GM19372 (cell line): ENCODE measurements around the gene PRMT2.
"Not testable (repeated sequence)": the region's sequence is repeated elsewhere in the genome, so short reads cannot be mapped to it uniquely, and the experiment has no call there.

Experiments
- ATAC-seq: cut with Tn5 transposase; IDR thresholded peaks from one replicate; pipeline ENCODE4 v1.9.1; 2021; ENCODE audit warnings: mild to moderate bottlenecking, low read depth, moderate library complexity; ENCODE audit not compliant: unreplicated experiment

Gene PRMT2

DNA sequence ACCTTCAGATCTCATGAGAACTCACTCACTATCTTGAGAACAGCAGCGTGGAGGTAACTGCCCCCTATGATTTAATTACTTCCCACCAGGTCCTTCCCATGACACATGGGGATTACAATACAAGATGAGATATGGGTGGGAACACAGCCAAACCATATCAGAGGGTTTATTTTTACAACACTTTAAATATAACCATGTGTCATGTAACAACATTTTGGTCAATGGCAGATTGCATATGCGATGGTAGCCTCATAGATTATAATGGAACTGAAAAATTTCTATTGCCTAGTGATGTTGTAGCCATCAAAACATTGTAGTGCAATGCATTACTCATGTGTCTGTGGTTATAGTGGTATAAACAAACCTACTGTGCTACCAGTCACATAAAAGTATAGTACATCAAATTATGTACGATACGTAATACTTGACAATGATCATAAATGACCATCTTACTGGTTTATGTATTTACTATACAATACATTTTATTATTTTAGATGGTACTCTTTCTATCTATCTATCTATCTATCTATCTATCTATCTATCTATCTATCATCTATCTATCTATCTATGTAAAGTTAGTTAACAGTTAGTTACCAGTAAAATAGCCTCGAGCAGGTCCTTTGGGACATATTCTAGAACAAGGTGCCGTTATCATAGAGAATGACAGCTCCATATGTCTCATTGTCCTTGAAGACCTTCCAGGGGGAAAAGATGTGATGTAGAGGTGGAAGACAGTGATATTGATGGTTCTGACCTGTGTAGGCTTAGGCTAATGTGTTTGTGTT lies 18.0 kb upstream of the PRMT2 start:
- ATAC-seq, result no peak

DNA sequence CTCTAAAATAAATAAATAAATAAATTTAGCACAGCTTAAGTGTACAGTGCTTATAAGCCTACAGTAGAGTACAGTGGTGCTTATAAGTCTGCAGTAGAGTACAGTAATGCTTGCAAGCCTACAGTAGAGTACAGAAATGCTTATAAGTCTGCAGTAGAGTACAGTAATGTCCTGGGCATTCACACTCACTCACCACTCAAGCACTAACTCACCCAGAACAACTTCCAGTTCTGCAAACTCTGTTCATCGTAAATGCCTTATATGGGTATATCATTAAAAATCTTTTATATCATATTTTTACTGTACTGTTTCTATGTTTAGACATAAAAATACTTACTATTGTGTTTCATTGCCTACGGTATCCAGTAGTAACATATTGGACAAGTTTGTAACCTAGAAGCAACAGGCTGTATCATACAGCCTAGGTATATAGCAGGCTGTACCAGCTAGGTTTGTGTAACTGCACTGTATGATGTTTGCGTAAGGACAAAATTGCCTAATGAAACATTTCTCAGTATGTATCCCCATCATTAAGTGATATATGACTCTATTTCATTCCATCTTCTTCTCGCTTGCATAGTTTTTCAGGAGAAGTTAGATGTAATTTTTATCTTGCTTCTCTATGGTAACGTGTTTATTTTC lies 16.6 kb upstream of the PRMT2 start:
- no peak for ATAC-seq

- ATAC-seq, result no peak
Observed at GRCh38 chr21:46619846-46620245, 15.6 kb upstream of the PRMT2 start.

DNA sequence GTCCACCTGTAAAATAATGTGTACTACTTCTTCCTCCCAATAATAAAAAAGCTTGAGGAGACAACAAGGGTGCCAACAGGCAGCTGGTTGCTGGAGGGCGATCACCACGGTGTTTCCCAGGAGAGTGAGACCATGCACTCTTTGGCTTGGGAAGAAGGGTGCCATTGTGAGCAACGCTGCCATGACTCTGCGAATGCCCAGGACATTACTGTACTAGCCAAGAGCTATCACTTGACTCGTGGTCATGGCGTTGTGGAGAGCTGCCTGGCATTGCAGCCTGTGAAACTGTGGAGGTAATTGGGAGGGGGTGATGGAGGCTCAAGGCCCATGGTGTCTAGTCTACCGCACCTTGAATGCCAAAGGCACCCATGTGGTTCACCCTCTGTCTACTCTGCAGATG lies 14.6 kb upstream of the PRMT2 start:
- no peak for ATAC-seq

GRCh38 chr21:46621457-46622182 lies 13.9 kb upstream of the PRMT2 start:
- ATAC-seq, result no peak

DNA sequence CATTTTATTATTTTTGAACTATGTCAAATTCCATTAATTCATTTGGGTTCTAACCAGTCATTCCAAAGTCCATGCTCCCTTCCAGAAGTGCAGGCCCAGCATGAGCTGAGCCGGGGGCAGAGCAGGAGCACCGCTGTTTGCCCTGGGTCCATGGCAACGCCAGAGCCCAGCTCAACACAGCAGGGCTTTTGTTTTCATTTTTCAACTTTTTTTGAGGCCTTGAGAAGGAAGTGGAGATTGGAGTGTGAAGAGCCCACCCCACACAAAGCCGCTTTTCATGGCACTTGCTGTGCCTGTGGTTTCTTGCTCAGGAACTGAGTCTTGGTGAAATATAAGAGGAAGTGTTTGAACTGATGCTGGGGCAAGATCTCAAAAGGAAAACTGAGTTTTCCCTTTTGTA lies 13.2 kb upstream of the PRMT2 start:
- ATAC-seq, result no peak

DNA sequence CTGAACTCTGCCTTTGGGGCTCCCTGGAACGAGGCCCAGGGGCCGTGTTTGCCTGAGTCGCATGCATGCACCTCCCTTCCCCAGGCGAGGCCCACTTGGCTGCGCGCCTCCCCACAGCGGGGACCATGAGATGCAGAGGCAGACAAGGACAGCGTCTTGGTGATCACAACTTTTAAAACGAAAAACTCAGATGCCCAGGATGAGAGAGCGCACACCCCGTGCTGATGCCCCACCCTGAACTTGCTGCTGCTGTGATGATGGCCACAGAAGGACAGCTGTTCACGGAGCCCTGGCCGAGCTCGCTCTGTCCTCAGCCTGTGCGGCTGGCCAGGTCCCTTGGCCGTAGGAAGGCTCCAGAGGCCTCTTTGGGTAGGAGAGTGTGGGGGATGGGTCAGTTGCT lies 11.4 kb upstream of the PRMT2 start:
- no peak for ATAC-seq

DNA sequence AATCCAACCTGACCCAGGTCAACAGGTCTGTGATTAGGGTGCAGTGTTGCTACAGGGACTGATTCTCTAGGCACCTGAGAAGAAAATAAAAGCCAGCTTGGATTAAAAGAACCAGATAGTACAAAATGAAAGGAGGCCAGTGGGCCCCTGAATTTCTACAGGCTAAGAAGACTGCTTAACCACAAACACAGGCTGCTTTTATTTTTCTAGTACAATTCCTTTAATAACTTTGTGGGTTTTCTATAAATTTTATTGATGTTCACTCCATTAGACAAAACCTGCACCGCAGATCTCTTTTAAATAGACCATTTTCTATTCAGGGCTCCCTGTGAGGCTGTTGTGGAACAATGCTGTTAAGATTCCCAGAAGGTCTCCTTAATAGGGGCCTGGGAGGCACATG lies 9.7 kb upstream of the PRMT2 start:
- no peak for ATAC-seq

DNA sequence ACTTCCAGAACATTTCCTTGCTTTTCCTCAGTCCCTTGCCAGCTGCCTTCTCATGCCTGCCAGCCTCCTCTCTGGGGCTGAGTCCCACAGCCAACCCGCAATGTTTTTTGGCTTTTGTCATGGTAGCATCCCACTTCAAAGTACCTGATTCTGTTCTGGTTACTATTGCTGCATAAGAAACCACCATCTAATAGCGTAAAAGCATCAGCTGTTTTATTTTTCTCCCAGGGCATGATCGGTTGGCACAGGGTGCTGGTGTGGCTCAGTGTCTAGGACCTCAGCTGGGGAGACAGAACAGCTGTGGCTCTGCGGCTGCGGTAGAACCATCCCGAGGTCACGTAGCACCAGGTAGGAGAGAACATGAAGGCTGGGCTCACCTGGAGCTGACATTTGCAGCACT lies 8.9 kb upstream of the PRMT2 start:
- ATAC-seq, result no peak

GRCh38 chr21:46626975-46627501 lies 8.4 kb upstream of the PRMT2 start:
- ATAC-seq, result no peak

DNA sequence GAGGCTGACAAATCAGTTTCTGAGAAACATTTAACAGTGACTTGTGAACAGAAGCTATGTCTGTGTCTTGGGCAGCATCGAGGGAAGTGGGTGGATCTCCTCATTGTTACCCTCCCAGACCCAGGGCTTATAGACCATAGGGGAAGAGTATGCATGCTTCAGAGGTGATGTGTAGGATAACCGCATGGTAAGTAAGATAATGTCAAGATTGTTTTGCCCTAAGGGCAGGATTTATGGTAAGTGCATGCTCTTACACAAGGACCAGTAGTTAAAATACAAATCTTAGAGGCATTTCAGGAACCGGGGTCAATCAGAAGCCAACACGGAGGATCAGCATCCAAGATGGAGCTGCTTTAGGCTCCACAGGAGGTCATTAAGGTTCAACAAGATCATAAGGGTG lies 7.7 kb upstream of the PRMT2 start:
- no peak for ATAC-seq

- ATAC-seq, result no peak
Observed at GRCh38 chr21:46628868-46629267, 6.6 kb upstream of the PRMT2 start.

- ATAC-seq, result not testable (repeated sequence)
Observed at GRCh38 chr21:46630915-46631314, 4.6 kb upstream of the PRMT2 start.

DNA sequence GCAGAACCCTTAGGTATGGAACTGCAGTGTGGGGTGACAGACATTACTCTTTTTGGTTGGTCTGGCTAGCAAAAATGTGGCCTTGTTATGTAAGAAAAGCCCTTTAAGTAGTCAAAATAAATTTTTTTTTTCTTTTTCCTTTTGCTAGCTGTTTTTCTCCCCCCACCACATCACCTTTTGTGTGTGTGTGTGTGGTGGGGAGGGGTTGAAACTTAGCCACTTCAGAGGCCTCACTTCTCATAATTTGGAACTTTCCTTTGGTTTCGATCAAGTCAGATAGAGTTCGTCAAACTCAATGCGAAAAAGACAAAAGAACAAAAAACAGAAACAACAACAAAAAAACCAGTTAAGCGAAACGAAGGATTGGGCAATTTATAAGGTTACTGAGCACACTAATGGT lies 1.9 kb upstream of the PRMT2 start:
- no peak for ATAC-seq

- no peak for ATAC-seq
Observed at GRCh38 chr21:46634427-46634826, 1.0 kb upstream of the PRMT2 start.

DNA sequence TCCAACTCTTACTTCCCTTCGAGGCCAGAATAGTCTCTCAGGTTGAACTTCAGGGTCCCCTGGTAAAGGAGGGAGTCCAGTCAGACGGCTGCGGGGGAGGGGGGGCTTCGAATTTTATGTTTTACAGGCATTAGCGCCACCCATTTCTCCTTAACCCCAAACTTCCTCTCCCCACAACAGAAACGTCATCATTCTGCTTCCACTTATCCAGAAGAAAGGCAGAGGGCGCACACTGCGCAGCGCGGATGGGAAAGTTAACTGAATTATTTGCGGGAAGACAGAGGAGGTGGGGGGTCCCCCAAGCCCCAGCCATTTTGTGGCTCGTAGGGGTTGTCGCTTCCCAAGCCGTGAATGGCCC lies 529 bp upstream of the PRMT2 start:
- no peak for ATAC-seq

DNA sequence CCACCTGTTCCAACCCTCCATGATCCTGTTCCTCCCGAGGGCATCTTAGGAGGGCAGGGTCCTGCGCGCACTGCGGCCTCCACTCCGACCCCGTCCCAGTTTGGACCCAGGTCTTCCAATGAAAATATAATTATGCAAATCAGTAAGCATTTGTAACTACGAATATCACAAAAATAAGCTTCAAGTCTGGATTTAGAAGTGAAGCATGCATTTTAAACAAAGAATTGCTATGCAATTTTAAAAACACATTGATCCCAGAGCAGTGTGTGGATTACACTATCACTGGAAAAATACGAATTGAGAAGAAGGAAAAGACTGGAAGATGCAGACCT lies 673 bp downstream of the PRMT2 start:
- no peak for ATAC-seq

DNA sequence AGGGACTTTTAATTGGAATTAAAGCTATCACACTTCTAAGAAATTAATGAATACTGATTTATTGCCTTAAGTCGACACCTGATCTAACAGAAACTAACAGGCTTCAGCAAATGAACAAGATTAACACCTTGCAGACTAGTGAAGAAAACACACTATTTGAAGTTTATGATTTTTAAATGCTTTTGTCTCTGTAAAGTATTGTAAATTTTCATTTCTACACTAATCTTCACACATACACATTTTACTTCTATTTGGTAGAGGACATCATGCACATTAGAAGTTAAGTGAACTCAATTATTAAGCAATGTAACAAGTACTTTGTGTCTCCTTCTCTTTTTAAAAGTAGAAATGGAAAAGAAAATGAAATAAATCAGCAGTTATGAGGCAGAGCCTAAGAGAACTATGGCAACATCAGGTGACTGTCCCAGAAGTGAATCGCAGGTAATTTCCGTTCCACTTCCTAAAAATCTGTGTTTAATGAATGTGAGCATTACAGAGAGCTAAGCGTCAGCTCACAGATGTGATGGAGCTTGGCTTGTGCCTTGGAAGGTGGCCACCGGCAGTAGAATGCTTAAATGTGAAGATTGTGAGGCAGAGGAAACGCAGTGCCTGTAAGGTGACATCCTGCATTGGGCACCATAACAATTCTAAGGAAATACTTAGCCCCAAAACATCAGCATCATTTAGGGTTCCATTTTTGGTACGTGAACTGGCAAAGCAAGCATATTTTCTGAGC lies 1.2 kb downstream of the PRMT2 start:
- ATAC-seq, result no peak

DNA sequence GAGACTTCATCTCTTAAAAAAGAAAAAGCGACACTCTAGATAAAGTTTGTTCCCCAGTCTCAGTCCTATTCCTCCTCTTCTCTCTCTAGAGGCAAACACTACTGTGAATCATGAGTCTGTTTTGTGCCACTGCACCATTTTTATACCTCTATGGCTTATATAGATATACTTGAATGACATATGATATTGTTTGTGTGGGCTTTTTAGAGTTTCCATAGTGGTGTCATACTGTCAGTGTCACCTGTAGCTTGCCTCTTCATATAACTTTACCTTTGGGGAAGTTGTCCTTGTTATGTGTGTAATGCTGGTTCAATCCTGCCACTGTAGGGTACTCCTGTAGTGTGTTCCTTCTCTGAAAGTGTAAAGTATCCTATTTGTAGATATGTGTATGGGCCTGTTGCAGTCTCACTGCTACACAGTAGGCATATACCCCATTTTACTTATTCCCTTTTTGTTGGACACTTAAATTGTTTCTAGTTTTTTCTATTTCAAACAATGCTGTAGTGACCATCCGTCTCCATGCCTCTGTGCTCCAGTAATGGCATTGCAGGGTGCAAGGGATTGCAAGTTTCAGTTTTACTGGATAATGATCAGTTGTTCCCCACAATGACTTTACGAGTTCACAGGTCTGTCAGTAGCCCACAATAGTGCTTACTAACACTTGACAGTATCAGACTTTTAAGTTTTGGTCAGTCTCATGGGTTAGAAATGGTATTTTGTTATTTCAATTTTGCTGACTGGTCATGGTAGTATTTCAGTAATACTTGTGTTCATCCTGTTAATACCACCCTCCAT lies 2.7 kb downstream of the PRMT2 start:
- no peak for ATAC-seq
